Neural progenitor cell (in vitro differentiated cells): ENCODE results near the gene AAMP. TPM values are rescaled to one million over a fixed set of nuclear protein-coding genes. Genes with fewer than 3 reads are reported as not detected.

ENCODE experiments used
- DNase-seq: peaks from one replicate; pipeline ENCODE4 v3.0.0-alpha.2; 2016; ENCODE audit warnings: low spot score
- H2AFZ ChIP-seq: fragments of 200-600 bp; sonication (generic); replicated peaks from 2 replicates; pipeline ENCODE4 v1.6.1; 2016; ENCODE audit warnings: antibody characterized with exemption
- H3F3A ChIP-seq: fragments of 200-600 bp; sonication (generic); 2 replicates; pipeline ENCODE4 v1.6.1; 2016; ENCODE audit warnings: antibody characterized with exemption, low read depth
- H3K27ac ChIP-seq: fragments of 200-600 bp; sonication (generic); 2 replicates; pipeline ENCODE4 v1.5.1; 2016; ENCODE audit warnings: mild to moderate bottlenecking
- H3K27me3 ChIP-seq: fragments of 200-600 bp; sonication (generic); 2 replicates; pipeline ENCODE4 v1.6.1; 2016; ENCODE audit warnings: mild to moderate bottlenecking, moderate library complexity
- H3K36me3 ChIP-seq: fragments of 200-600 bp; sonication (generic); 2 replicates; pipeline ENCODE4 v1.5.1; 2016
- H3K4me1 ChIP-seq: fragments of 200-600 bp; sonication (generic); 2 replicates; pipeline ENCODE4 v1.6.1; 2016; ENCODE audit warnings: mixed run types
- H3K4me2 ChIP-seq: fragments of 200-600 bp; sonication (generic); 2 replicates; pipeline ENCODE4 v1.6.1; 2016
- H3K4me3 ChIP-seq: fragments of 200-600 bp; sonication (generic); 2 replicates; pipeline ENCODE4 v1.5.1; 2016
- H3K79me2 ChIP-seq: fragments of 200-600 bp; sonication (generic); 2 replicates; pipeline ENCODE4 v1.6.1; 2016; ENCODE audit warnings: low read depth
- H3K9ac ChIP-seq: fragments of 200-600 bp; sonication (generic); 2 replicates; pipeline ENCODE4 v1.6.1; 2016
- H3K9me3 ChIP-seq: fragments of 200-600 bp; sonication (generic); 2 replicates; pipeline ENCODE4 v1.5.1; 2016; ENCODE audit warnings: low read depth
- H4K20me1 ChIP-seq: fragments of 200-600 bp; sonication (generic); 2 replicates; pipeline ENCODE4 v1.6.1; 2016; ENCODE audit warnings: low read depth
- H3K27ac Mint-ChIP-seq: 3 replicates; pipeline ENCODE4 v1.8.0; 2021; ENCODE audit warnings: mixed read lengths
- H3K27me3 Mint-ChIP-seq: 2 replicates; pipeline ENCODE4 v1.8.0; 2022; ENCODE audit warnings: low read depth, mild to moderate bottlenecking, inconsistent platforms, moderate library complexity, mixed read lengths; ENCODE audit not compliant: insufficient read depth
- H3K36me3 Mint-ChIP-seq: 3 replicates; pipeline ENCODE4 v1.8.0; 2021; ENCODE audit warnings: mixed read lengths
- H3K4me1 Mint-ChIP-seq: 3 replicates; pipeline ENCODE4 v1.8.0; 2021; ENCODE audit warnings: mixed read lengths
- H3K4me3 Mint-ChIP-seq: 3 replicates; pipeline ENCODE4 v1.8.0; 2021; ENCODE audit warnings: mild to moderate bottlenecking, moderate library complexity, mixed read lengths
- H3K9me3 Mint-ChIP-seq: 3 replicates; pipeline ENCODE4 v1.8.0; 2020; ENCODE audit warnings: mixed read lengths
- EZH2 ChIP-seq: fragments of 200-600 bp; sonication (generic); IDR thresholded peaks from 2 replicates; pipeline ENCODE4 v1.6.1; 2017; ENCODE audit warnings: antibody characterized with exemption, mild to moderate bottlenecking, moderate library complexity
- EZH2phosphoT487 ChIP-seq: fragments of 200-600 bp; sonication (generic); IDR thresholded peaks from 2 replicates; pipeline ENCODE4 v1.6.1; 2017; ENCODE audit warnings: antibody characterized with exemption
- total RNA-seq: library from RNA; depleted of rRNA; stranded (reverse); fragments of >200 nt; gene quantifications from 2 replicates; pipeline ENCODE4 v1.2.3, GENCODE V29; 2015; ENCODE audit warnings: low replicate concordance
- TF ChIP-seq, protein P1 (sequence below): fragments of 200-600 bp; sonication (generic); IDR thresholded peaks from 2 replicates; pipeline ENCODE4 v1.5.1; 2017; ENCODE audit warnings: antibody characterized with exemption, mild to moderate bottlenecking

The AAMP gene
- total RNA-seq, 1 donor from 2014 or later, result 90.4 TPM

DNA sequence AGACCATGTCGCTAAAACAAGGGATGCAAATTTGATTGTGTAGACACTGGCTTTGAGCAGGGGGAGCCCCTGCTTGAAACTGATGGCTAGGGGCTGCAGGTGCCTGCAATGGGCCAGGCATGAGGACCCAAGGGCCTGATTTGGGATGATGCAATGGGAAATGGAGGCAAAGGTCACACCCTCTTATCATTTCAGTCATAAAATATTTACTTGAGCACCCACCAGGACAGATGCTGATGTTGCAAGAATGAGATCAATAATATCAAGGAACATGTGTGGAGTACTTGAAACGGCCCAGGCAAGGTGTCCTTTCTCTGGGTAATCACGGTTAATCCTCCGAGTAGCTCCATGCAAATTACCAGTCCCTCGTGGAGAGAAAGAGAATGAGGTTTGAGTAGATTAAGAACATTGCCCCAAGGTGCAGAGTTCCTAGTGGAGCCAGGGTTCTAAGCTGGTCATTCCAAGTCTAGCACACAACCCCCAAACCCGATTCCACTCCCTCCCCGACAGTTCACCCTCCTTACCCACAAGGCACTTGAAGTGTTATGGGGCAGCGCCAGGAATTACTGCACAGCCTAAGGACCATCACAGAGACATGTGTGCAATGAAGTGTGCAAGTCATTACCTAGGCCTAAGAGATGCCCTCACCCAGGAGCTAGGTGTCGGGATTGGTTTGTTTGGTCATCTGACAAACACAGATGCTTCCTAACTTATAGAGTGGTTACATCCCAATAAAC is 36.4 kb upstream of the AAMP start:
- Mint-ChIP-seq H3K27me3 (peaks cover 15% of the 10 kb centered on the region), H3K9me3 (no peaks in the 10 kb centered on the region), H3K4me1 (peaks cover 5% of the 10 kb centered on the region), H3K36me3 (no peaks in the 10 kb centered on the region), H3K27ac (no peak overlapping the region), H3K4me3 (no peak overlapping the region)
- Histone ChIP-seq H3K9ac (no peak overlapping the region), H3F3A (no peaks in the 10 kb centered on the region), H3K27ac (no peak overlapping the region), H3K9me3 (no peaks in the 10 kb centered on the region), H4K20me1 (no peaks in the 10 kb centered on the region), H3K79me2 (no peaks in the 10 kb centered on the region), H3K4me1 (no peaks in the 10 kb centered on the region), H3K27me3 (no peaks in the 10 kb centered on the region), H3K4me3 (no peak overlapping the region), H3K36me3 (no peaks in the 10 kb centered on the region), H2AFZ (no peak overlapping the region), H3K4me2 (no peak overlapping the region)
- no peak for DNase-seq
- TF ChIP-seq, protein P1, sequence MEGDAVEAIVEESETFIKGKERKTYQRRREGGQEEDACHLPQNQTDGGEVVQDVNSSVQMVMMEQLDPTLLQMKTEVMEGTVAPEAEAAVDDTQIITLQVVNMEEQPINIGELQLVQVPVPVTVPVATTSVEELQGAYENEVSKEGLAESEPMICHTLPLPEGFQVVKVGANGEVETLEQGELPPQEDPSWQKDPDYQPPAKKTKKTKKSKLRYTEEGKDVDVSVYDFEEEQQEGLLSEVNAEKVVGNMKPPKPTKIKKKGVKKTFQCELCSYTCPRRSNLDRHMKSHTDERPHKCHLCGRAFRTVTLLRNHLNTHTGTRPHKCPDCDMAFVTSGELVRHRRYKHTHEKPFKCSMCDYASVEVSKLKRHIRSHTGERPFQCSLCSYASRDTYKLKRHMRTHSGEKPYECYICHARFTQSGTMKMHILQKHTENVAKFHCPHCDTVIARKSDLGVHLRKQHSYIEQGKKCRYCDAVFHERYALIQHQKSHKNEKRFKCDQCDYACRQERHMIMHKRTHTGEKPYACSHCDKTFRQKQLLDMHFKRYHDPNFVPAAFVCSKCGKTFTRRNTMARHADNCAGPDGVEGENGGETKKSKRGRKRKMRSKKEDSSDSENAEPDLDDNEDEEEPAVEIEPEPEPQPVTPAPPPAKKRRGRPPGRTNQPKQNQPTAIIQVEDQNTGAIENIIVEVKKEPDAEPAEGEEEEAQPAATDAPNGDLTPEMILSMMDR, result no peak
- TF ChIP-seq EZH2phosphoT487, result no peak
- TF ChIP-seq EZH2, result no peak

GRCh38 chr2:218305383-218305782 is 35.4 kb upstream of the AAMP start:
- Histone ChIP-seq H2AFZ (no peak overlapping the region), H3K4me2 (no peak overlapping the region), H3K4me1 (no peaks in the 10 kb centered on the region), H4K20me1 (no peaks in the 10 kb centered on the region), H3K9ac (no peak overlapping the region), H3K27ac (no peak overlapping the region), H3K79me2 (no peaks in the 10 kb centered on the region), H3F3A (no peaks in the 10 kb centered on the region), H3K27me3 (no peaks in the 10 kb centered on the region), H3K9me3 (no peaks in the 10 kb centered on the region), H3K4me3 (no peak overlapping the region), H3K36me3 (no peaks in the 10 kb centered on the region)
- Mint-ChIP-seq H3K9me3 (no peaks in the 10 kb centered on the region), H3K4me1 (peaks cover 3% of the 10 kb centered on the region), H3K27ac (peak overlapping the region; percentile 55), H3K27me3 (peaks cover 15% of the 10 kb centered on the region), H3K4me3 (no peak overlapping the region), H3K36me3 (no peaks in the 10 kb centered on the region)
- no peak for DNase-seq
- TF ChIP-seq EZH2phosphoT487 (no peak), EZH2 (no peak)
- TF ChIP-seq, protein P1, result no peak

- Mint-ChIP-seq H3K4me1 (peaks cover 3% of the 10 kb centered on the region), H3K9me3 (no peaks in the 10 kb centered on the region), H3K36me3 (no peaks in the 10 kb centered on the region), H3K27me3 (peaks cover 11% of the 10 kb centered on the region), H3K27ac (no peak overlapping the region), H3K4me3 (no peak overlapping the region)
- no peaks in the 10 kb centered on the region for H3K9me3 ChIP-seq
- DNase-seq, result peak; percentile 91
- H3K9ac ChIP-seq, result no peak overlapping the region
- no peaks in the 10 kb centered on the region for H3K36me3 ChIP-seq
- no peaks in the 10 kb centered on the region for H3K79me2 ChIP-seq
- no peaks in the 10 kb centered on the region for H3K4me1 ChIP-seq
- H2AFZ ChIP-seq, result no peak overlapping the region
- H3K4me3 ChIP-seq, result no peak overlapping the region
- no peak overlapping the region for H3K27ac ChIP-seq
- no peak overlapping the region for H3K4me2 ChIP-seq
- H4K20me1 ChIP-seq, result no peaks in the 10 kb centered on the region
- no peaks in the 10 kb centered on the region for H3K27me3 ChIP-seq
- TF ChIP-seq, protein P1, result peak; percentile 98
- no peak for TF ChIP-seq EZH2
- H3F3A ChIP-seq, result no peaks in the 10 kb centered on the region
Measured at GRCh38 chr2:218301176-218301819, 31.4 kb upstream of the AAMP start.
